GM23338 (cell line): ENCODE data around the gene CDKN1A. TPM values are rescaled to one million over a fixed set of nuclear protein-coding genes. Genes with fewer than 3 reads are reported as not detected.

ENCODE experiments used
- ATAC-seq: fragments of 200-7000 bp; cut with Tn5 transposase; 3 replicates; pipeline ENCODE4 v1.9.1; 2020
- DNase-seq: peaks from one replicate; pipeline ENCODE4 v3.0.0-alpha.2; 2015; ENCODE audit warnings: low spot score
- H2AFZ ChIP-seq: fragments of 200-600 bp; sonication (generic); 2 replicates; pipeline ENCODE4 v1.8.0; 2016; ENCODE audit warnings: antibody characterized with exemption, mild to moderate bottlenecking, moderate library complexity
- H3F3A ChIP-seq: fragments of 200-600 bp; sonication (generic); replicated peaks from 2 replicates; pipeline ENCODE4 v1.8.0; 2017; ENCODE audit warnings: antibody characterized with exemption, mixed run types, low read depth
- H3K27ac ChIP-seq: fragments of 200-600 bp; sonication (generic); 2 replicates; pipeline ENCODE4 v1.6.1; 2016; ENCODE audit warnings: low read depth
- H3K27me3 ChIP-seq: fragments of 200-600 bp; sonication (generic); 2 replicates; pipeline ENCODE4 v1.8.0; 2016; ENCODE audit warnings: mild to moderate bottlenecking, mixed run types, moderate library complexity; ENCODE audit not compliant: insufficient read depth
- H3K36me3 ChIP-seq: fragments of 200-600 bp; sonication (generic); 2 replicates; pipeline ENCODE4 v1.8.0; 2016; ENCODE audit warnings: mild to moderate bottlenecking; ENCODE audit not compliant: insufficient read depth
- H3K4me1 ChIP-seq: fragments of 200-600 bp; sonication (generic); 2 replicates; pipeline ENCODE4 v1.8.0; 2016; ENCODE audit warnings: mild to moderate bottlenecking, moderate library complexity; ENCODE audit not compliant: insufficient read depth
- H3K4me2 ChIP-seq: fragments of 200-600 bp; sonication (generic); 2 replicates; pipeline ENCODE4 v1.7.1; 2017; ENCODE audit warnings: mixed run types
- H3K4me3 ChIP-seq: fragments of 200-600 bp; sonication (generic); 2 replicates; pipeline ENCODE4 v1.6.1; 2016; ENCODE audit warnings: mixed run types
- H3K79me2 ChIP-seq: fragments of 200-600 bp; sonication (generic); replicated peaks from 2 replicates; pipeline ENCODE4 v1.8.0; 2017; ENCODE audit warnings: mild to moderate bottlenecking; ENCODE audit not compliant: insufficient read depth
- H3K9me2 ChIP-seq: fragments of 200-600 bp; sonication (generic); 2 replicates; pipeline ENCODE4 v1.8.0; 2017; ENCODE audit not compliant: insufficient read depth
- H4K20me1 ChIP-seq: fragments of 200-600 bp; sonication (generic); replicated peaks from 2 replicates; pipeline ENCODE4 v1.8.0; 2017; ENCODE audit warnings: mild to moderate bottlenecking; ENCODE audit not compliant: insufficient read depth
- H3K27ac Mint-ChIP-seq: 2 replicates; pipeline ENCODE4 v1.8.0; 2020; ENCODE audit warnings: inconsistent platforms, mild to moderate bottlenecking, moderate library complexity, mixed read lengths
- H3K27me3 Mint-ChIP-seq: 3 replicates; pipeline ENCODE4 v1.8.0; 2022; ENCODE audit warnings: low read depth, mild to moderate bottlenecking, moderate library complexity, mixed read lengths, inconsistent platforms; ENCODE audit not compliant: insufficient read depth, poor library complexity
- H3K36me3 Mint-ChIP-seq: 3 replicates; pipeline ENCODE4 v1.8.0; 2021; ENCODE audit warnings: low read depth, mild to moderate bottlenecking, inconsistent platforms, moderate library complexity, mixed read lengths
- H3K4me1 Mint-ChIP-seq: 3 replicates; pipeline ENCODE4 v1.8.0; 2020; ENCODE audit warnings: mild to moderate bottlenecking, inconsistent platforms, mixed read lengths
- H3K4me3 Mint-ChIP-seq: 3 replicates; pipeline ENCODE4 v1.8.0; 2021; ENCODE audit warnings: moderate library complexity, mild to moderate bottlenecking, inconsistent platforms, mixed read lengths
- H3K9me3 Mint-ChIP-seq: 3 replicates; pipeline ENCODE4 v1.8.0; 2020; ENCODE audit warnings: moderate library complexity, mild to moderate bottlenecking, inconsistent platforms, mixed read lengths
- CTCF ChIP-seq, 2 experiments: fragments of 200-600 bp in 1 of 2; sonication (generic) in 1 of 2; conservative IDR thresholded peaks; 2 replicates each; pipeline versions ENCODE4 v1.5.1 to v1.6.1; 2016 to 2017; ENCODE audit warnings: antibody characterized with exemption in 2 of 2, low read depth in 2 of 2, mild to moderate bottlenecking in 2 of 2, moderate library complexity in 1 of 2
- ETS1 ChIP-seq: IDR thresholded peaks from 2 replicates; pipeline ENCODE4 v1.6.1; 2016; ENCODE audit warnings: antibody characterized with exemption
- EZH2 ChIP-seq: fragments of 200-600 bp; sonication (generic); IDR thresholded peaks from one replicate; pipeline ENCODE4 v1.8.0; 2017; ENCODE audit warnings: antibody characterized with exemption, mild to moderate bottlenecking, low read depth; ENCODE audit not compliant: unreplicated experiment
- JUNB ChIP-seq: IDR thresholded peaks from one replicate; pipeline ENCODE4 v1.6.1; 2016; ENCODE audit warnings: antibody characterized with exemption; ENCODE audit not compliant: unreplicated experiment
- REST ChIP-seq: IDR thresholded peaks from one replicate; pipeline ENCODE4 v1.6.1; 2018; ENCODE audit warnings: antibody characterized with exemption; ENCODE audit not compliant: unreplicated experiment
- ZNF114 ChIP-seq: fragments of 250-450 bp; sonication (Bioruptor Pico); IDR thresholded peaks from 2 replicates; pipeline ENCODE4 v1.5.0; 2020; ENCODE audit warnings: mild to moderate bottlenecking, moderate library complexity
- ZNF331 ChIP-seq: fragments of 250-450 bp; sonication (Bioruptor Pico); IDR thresholded peaks from 2 replicates; pipeline ENCODE4 v1.5.0; 2020; ENCODE audit warnings: low read depth, mild to moderate bottlenecking, moderate library complexity
- polyA plus RNA-seq: library from polyadenylated mRNA; unstranded; fragments of >200 nt; fragmentation: Nextera tagmentation; extraction: Ambion mirVana; gene quantifications from 2 replicates; pipeline ENCODE4 v1.2.1, GENCODE V29; 2016
- total RNA-seq: library from RNA; depleted of rRNA; stranded (reverse); fragments of >200 nt; shearing (Covaris generic); gene quantifications from 2 replicates; pipeline ENCODE4 v1.2.3, GENCODE V29; 2014

CDKN1A gene
- total and polyA plus RNA-seq, 2 experiments from 2014 or later: 31.5 to 45.6 TPM

GRCh38 chr6:36728289-36729160 lies 50.0 kb downstream of the CDKN1A start (continued):
- no peak for TF ChIP-seq CTCF (conservative IDR thresholded peaks at IDR 0.05; ENCODE audit: low read depth in 2 of 2)
- no peak for TF ChIP-seq ZNF114 (CRISPR knock-in tag)
- no peak for TF ChIP-seq ZNF331 (CRISPR knock-in tag)

GRCh38 chr6:36729161-36729524 lies 50.6 kb downstream of the CDKN1A start:
- H3K4me3 ChIP-seq: no peak overlapping the region
- H3F3A ChIP-seq: no peaks in the 10 kb centered on the region
- H3K27me3 ChIP-seq: no peaks in the 10 kb centered on the region
- H2AFZ ChIP-seq: no peak overlapping the region
- no peaks in the 10 kb centered on the region for H3K36me3 Mint-ChIP-seq
- H3K9me2 ChIP-seq: 0 out of 2 replicates have a peak, but pooled peaks cover 3% of the 10 kb centered on the region
- H3K27ac Mint-ChIP-seq: no peak overlapping the region
- no peaks in the 10 kb centered on the region for H3K9me3 Mint-ChIP-seq
- H3K27me3 Mint-ChIP-seq: peaks cover 1% of the 10 kb centered on the region
- no peak overlapping the region for H3K4me3 Mint-ChIP-seq
- DNase-seq: no peak
- no peak overlapping the region for H3K27ac ChIP-seq
- H3K4me1 ChIP-seq: peaks cover 6% of the 10 kb centered on the region; the same call in 1 of the 2 replicates
- peaks cover 12% of the 10 kb centered on the region for H3K4me1 Mint-ChIP-seq
- H3K79me2 ChIP-seq: no peaks in the 10 kb centered on the region
- TF ChIP-seq ZNF114 (CRISPR knock-in tag) (no peak), ETS1 (no peak), ZNF331 (CRISPR knock-in tag) (no peak)
- no peaks in the 10 kb centered on the region for H4K20me1 ChIP-seq
- H3K36me3 ChIP-seq: no peaks in the 10 kb centered on the region
- no peak overlapping the region for H3K4me2 ChIP-seq
- no peak for ATAC-seq

- Histone ChIP-seq H3K4me2 (no peak overlapping the region), H3K27me3 (no peaks in the 10 kb centered on the region), H3K4me3 (no peak overlapping the region), H4K20me1 (no peaks in the 10 kb centered on the region), H3K79me2 (no peaks in the 10 kb centered on the region), H3K9me2 (no peaks in the 10 kb centered on the region), H3F3A (no peaks in the 10 kb centered on the region; the same call in 1 of the 2 replicates), H2AFZ (no peak overlapping the region), H3K27ac (no peak overlapping the region), H3K36me3 (no peaks in the 10 kb centered on the region), H3K4me1 (peaks cover 11% of the 10 kb centered on the region; the same call in 1 of the 2 replicates)
- Mint-ChIP-seq H3K4me1 (peaks cover 18% of the 10 kb centered on the region), H3K27me3 (peaks cover 11% of the 10 kb centered on the region), H3K27ac (0 out of 2 replicates have a peak overlapping the region, but pooled peaks have one; percentile 1), H3K9me3 (no peaks in the 10 kb centered on the region), H3K4me3 (no peak overlapping the region), H3K36me3 (no peaks in the 10 kb centered on the region)
- DNase-seq (peak; percentile 40), ATAC-seq (peak; percentile 73)
- TF ChIP-seq ZNF114 (CRISPR knock-in tag) (no peak), JUNB (no peak), ZNF331 (CRISPR knock-in tag) (no peak), REST (no peak), CTCF (conservative IDR thresholded peaks at IDR 0.05; ENCODE audit: low read depth in 2 of 2) (no peak), EZH2 (no peak)
These were observed 52.2 kb downstream of the CDKN1A start for GRCh38 chr6:36730424-36731380.
